Right lobe of liver (tissue), 4 donors: ENCODE data around the gene KCNMA1.

Experiments used
- CTCF ChIP-seq, 4 donors: fragments of 200-600 bp in 3 of 4; fragments of 450-650 bp in 1 of 4; IDR thresholded peaks; one replicate each; pipeline versions ENCODE4 v1.5.1 to v1.8.0; 2016 to 2022; ENCODE audit warnings: antibody characterized with exemption in 4 of 4, mild to moderate bottlenecking in 2 of 4
- POLR2A ChIP-seq: fragments of 450-650 bp; IDR thresholded peaks from one replicate; pipeline ENCODE4 v1.6.1; 2017; ENCODE audit warnings: antibody characterized with exemption, mild to moderate bottlenecking
- donor health status: DM: no; HTN: no; CAD: no.
- donor health status: DM: no; HTN: no; CAD: no.
- donor health status: DM: no; HTN: yes; CAD: no.

- TF ChIP-seq CTCF (IDR thresholded peaks at IDR 0.05) (no peak), POLR2A (no peak)
Observed at GRCh38 chr10:77374189-77374656, 263.4 kb downstream of the KCNMA1 start.
